Stimulated activated CD4-positive, alpha-beta T cell treated with anti-CD3 and anti-CD28 coated beads, Interleukin-15, amount 100 ng/mL, for 48 hours (primary cell): ENCODE measurements around the gene OR5C1.
"Not testable (repeated sequence)": the region's sequence is repeated elsewhere in the genome, so short reads cannot be mapped to it uniquely, and the experiment has no call there.

ENCODE experiments used
- DNase-seq, 2 donors: peaks; one replicate each; pipeline ENCODE4 v3.0.0-alpha.2; 2020; ENCODE audit warnings: low read depth in 2 of 2

Gene OR5C1

DNA sequence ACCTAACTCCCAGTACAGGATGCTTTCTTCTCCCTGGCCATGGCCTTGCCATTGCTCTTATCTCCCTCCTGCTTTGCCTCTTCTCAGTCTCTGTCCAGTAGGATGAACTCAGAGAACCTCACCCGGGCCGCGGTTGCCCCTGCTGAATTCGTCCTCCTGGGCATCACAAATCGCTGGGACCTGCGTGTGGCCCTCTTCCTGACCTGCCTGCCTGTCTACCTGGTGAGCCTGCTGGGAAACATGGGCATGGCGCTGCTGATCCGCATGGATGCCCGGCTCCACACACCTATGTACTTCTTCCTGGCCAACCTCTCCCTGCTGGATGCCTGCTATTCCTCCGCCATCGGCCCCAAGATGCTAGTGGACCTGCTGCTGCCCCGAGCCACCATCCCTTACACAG lies at the start of gene OR5C1:
TSS of gene OR5C1 (plus strand) at position 103 of the 400 bp plus-strand sequence. CDS start at position 103, 0 bp downstream.
- no peak for DNase-seq

DNA sequence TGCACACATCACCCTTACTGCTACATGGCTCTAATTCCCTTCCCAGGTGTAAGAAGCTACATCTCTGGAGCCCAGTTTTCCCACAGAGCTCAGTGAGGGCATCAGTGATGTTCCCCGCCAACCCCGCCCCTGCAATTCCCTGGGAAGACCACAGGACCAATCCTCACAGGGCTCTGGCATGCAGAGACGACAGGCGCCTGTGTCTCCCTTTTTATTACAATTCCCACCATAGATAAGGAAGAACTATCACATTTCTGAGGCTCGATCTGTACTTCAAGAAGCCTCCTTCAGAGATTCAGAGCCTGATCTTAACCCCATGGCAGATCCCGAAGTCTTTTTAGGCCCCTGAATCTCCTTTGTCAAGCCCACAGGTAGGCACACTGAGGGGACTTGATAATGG lies 46.7 kb upstream of the OR5C1 start, which contains the start of gene OR1L6:
TSS of gene OR1L6 (plus strand) at position 301 of the 400 bp plus-strand sequence. CDS start 7,545 bp downstream, outside the sequence.
- DNase-seq, result no peak

DNA sequence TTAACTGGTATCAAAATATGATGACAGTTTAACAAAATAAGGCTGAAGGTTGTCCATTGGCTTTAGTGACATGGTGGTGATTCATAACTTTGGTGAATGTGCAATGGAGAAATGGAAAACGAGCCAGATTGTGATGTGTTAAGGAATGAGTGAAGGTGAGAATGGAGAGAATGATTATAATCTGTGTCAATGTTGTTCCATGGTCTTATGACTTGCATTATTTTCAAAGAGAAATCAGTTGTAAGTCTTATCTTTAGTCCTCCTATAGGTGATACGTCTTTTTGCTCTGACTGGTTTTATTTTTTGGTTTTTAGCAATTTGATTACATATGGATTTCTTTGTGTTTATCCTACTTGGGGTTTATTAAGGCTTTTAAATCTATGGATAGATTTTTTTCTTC lies 33.9 kb upstream of the OR5C1 start:
- DNase-seq, result no peak

DNA sequence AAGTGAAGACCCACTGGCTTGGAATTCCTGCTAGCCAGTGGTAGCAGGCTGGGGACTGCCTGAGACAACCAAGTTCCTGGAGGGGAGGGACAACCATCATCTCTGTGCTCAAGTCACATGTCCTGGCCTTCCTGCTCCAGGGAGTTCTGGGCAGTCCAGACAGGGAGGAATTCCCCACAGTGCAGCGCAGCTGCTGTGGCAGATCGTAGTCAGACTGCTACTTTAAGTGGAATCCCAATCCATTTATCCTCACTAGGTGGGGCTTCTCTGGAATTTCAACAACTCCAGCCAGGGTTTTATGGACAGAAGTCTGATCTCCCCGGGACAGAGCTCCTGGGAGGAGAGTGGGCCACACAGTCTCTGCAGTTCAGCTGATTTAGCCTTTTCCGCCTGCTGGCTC lies 20.9 kb upstream of the OR5C1 start:
- DNase-seq, result no peak

DNA sequence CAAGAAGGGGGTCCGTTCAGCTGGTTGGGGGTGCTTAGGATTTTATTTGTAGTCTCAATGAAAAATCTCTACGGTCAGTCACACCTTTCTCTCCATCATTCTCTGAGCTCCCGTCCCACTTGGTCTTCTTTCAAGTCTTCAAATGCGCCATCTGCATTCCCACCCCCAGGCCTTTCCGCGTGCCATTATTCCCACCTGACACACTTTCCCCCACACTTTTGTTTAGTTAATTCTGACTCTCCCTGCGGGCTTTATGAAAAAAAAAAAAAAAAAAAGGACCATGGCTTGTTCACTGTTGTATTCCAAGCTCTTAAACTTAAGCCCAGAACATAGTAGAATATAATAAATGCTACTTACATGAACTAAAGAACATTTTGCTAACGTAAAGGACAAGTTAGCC lies 11.7 kb upstream of the OR5C1 start:
- DNase-seq, result no peak

DNA sequence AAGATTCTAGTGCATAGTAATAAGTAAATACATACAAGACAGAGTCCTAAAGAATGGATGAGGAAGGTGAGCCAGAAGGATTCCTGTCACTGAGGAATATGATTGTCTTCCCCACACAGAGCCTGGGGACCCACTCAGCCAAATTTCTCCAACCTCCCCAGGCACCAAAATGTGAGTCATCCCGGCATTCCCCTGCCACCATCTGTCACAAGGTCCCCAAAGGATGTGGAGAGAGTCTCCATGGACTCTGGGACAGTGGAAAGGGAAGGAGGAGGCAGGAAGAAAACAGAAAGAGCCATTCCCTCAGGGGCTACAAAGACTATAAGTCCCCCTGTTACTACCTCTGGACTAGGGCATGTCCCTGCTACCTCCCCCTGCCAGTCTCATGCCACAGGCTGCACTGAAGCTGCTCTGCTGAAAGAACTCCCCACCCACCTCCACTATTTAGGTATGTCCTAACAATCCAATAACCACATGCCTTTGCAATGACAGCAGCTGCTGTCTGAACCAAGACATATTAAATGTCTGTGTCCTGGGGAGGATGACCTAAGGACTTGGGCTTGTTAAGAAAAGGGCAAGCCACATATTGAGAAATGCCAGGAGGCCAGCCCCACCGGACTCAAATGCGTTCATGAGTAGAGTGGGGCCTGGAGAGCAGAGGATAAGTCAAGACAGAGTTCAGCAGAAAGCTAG lies 10.7 kb upstream of the OR5C1 start:
- no peak for DNase-seq

DNA sequence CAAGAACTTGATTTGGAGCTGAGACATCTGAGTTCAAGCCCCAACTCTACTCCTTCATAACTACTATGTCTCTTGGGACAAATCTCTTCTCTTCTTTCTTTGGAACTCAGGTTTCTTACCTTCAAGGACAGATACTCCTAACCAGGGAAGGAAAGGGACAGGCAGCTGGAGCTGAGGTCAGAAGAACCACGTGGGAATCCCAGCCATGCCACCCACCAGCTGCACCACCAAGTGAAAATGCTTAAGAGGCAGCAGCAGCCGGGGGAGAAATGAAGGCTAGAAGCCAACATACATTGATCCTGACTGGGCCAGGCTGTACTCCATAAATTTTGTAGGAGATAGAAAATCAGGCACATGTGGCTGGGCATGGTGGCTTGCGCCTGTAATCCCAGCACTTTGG lies 9.6 kb upstream of the OR5C1 start:
- no peak for DNase-seq

DNA sequence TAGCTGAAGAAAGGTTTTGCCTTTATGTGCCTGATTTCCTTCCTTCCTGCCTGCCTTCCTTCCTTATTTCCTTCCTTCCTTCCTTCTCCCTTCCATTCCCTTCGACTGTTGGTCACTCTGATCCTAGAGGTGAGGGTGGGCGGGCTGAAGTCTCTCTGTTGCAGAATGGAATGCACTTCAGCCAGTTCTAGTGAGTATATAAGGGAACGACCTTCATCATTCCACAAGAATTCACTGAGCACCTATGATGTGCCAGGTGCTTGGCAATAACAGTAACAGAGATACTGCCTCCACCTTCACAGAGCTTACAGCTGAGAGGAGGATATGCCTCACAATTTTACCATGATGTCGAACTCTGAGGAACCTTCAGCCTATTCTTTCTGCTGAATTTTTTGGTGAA lies 8.7 kb upstream of the OR5C1 start:
- no peak for DNase-seq

DNA sequence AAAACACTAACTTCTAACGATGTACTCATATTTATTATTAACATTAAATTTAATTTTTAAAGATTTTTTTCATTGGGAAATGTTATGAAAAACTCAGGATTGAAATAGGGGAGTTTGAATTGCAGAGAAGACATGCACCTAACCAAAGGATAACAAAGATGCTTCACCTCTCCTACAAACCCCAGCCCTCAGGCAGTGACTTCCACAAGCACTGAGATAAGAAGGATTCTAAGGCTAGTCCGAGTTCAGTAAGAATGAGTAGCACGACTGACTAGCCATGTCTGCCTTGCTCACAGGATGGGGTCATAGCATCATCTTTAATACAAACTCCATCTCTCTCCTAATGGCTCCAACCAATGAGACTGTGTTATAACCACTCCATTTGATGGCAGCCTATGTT lies 7.1 kb upstream of the OR5C1 start:
- no peak for DNase-seq

DNA sequence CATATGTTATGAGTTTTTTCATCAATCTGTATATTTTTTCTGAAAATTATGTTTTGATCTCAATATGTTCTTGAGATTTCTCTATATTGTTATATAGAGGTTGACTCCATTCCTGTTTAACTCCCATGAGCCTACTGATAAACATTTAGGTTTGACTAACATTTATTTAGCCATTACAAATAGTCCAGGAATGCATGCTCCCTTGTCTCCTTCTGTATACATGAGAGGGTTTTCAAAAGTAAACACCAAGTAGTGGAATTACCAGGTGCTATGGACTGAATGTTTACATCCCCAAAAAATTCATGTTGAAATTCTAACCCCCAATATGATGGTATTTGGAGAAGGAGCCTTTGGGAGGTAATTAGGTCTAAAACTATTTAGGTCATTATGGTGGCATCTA lies 3.5 kb upstream of the OR5C1 start:
- no peak for DNase-seq

DNA sequence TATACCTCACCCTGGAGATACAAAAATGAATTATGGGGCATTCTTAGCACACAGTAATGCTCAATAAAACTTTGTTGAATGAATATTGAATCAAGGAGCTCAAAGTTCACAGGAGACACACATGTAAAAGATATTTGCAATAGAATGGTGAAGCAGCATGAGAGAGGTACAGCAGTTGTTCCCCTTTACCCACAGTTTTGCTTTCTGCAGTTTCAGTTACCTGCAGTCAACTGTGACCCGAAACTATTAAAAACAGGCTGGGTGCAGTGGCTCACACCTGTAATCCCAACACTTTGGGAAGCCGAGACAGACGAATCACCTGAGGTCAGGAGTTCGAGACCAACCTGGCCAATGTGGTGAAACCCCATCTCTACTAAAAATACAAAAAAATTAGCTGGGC lies 2.4 kb upstream of the OR5C1 start:
- no peak for DNase-seq

DNA sequence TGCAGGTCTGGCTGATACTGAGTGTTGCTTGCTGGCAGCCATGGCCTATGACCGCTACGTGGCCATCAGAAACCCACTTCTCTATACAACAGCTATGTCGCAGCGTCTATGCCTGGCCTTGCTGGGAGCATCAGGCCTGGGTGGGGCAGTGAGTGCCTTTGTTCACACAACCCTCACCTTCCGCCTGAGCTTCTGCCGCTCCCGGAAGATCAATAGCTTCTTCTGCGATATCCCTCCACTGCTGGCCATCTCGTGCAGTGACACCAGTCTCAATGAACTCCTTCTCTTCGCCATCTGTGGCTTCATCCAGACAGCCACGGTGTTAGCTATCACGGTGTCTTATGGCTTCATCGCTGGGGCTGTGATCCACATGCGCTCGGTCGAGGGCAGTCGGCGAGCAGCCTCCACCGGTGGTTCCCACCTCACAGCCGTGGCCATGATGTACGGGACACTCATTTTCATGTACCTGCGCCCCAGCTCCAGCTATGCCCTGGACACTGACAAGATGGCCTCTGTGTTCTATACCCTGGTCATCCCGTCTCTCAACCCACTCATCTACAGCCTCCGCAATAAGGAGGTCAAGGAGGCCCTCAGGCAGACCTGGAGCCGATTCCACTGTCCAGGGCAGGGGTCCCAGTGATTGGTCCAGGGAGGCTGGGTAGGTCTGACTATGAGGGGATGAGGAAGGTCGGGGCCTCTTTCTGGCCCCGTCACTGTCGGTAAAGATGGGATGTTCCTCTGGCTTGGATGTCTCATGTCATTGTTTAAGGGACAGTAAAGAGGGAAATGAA lies 718 bp downstream of the OR5C1 start:
- no peak for DNase-seq

DNA sequence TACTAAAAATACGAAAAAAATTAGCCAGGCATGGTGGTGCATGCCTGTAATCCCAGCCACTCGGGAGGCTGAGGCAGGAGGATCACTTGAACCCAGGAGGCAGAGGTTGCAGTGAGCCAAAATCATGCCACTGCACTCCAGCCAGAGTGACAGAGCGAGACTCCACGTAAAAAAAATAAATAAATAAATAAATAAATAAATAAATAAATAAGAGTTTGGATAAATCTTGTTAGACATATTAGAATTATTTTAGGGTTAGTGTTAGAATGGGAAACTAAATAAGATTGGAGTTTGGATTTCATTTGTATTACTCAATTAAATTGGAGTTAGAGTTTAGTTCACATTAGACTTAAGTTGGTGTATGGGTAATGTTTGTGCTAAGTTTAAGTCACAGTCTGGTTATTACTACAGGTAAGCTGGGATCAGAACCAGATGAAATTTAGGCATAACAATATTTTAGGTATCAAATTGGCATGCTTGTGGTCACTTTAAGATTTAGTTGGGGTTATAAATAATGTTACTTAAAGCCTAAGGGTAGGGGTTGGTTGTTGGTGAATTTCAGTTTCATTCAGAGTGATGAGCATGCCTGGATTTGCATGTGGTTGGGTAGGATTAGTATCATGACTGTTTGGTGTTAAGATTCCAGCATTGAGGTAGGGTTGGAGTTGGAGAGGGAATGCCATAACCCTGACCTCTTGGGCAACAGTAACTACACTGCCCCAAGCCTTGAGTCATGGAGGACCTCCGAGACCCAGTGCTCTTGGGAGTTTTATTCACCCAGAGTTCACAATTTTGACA lies 3.3 kb downstream of the OR5C1 start:
- no peak for DNase-seq

DNA sequence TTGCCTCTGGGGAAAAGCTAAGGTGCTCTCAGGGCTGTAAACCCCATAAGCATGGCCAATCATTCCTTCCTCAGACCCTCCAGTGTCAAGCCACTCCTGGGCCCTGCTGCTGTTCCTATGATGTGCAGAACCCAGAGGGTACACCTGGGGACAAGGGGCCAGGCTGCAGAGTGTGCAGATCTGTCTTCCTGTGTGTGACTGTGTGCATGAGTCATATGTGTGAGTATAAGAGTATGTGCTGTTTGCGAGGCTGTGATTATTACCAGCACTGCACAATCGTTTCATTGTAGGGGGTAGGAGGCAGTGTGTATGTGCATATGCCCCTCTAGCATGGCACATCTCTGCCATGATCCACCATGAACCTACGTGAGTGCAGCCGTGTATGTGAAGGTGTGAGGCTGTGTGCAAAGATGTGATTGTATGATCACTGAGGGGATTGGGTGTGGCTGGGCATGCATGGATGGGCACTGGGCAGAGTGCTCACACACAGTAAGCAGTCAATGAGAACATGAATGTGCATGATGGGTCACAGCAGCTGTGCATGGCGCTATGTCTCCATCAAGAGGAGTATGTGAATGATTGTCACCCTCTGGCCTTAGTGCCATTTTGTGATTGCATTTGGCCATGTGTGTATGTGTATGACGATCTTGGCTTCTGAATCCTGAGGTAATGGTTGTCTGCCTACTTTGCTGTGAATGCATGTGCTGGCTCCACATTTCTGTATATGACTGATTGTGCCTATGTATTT lies 8.8 kb downstream of the OR5C1 start:
- DNase-seq, result no peak

DNA sequence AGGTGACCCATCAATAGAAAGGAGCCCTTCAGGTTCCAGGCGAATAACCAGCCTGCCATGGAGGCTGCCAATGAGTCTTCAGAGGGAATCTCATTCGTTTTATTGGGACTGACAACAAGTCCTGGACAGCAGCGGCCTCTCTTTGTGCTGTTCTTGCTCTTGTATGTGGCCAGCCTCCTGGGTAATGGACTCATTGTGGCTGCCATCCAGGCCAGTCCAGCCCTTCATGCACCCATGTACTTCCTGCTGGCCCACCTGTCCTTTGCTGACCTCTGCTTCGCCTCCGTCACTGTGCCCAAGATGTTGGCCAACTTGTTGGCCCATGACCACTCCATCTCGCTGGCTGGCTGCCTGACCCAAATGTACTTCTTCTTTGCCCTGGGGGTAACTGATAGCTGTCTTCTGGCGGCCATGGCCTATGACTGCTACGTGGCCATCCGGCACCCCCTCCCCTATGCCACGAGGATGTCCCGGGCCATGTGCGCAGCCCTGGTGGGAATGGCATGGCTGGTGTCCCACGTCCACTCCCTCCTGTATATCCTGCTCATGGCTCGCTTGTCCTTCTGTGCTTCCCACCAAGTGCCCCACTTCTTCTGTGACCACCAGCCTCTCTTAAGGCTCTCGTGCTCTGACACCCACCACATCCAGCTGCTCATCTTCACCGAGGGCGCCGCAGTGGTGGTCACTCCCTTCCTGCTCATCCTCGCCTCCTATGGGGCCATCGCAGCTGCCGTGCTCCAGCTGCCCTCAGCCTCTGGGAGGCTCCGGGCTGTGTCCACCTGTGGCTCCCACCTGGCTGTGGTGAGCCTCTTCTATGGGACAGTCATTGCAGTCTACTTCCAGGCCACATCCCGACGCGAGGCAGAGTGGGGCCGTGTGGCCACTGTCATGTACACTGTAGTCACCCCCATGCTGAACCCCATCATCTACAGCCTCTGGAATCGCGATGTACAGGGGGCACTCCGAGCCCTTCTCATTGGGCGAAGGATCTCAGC lies 11.6 kb downstream of the OR5C1 start, which contains the start of gene OR1K1:
TSS of gene OR1K1 (plus strand) at position 58 of the 995 bp plus-strand sequence. CDS start at position 58, 0 bp downstream.
- no peak for DNase-seq

DNA sequence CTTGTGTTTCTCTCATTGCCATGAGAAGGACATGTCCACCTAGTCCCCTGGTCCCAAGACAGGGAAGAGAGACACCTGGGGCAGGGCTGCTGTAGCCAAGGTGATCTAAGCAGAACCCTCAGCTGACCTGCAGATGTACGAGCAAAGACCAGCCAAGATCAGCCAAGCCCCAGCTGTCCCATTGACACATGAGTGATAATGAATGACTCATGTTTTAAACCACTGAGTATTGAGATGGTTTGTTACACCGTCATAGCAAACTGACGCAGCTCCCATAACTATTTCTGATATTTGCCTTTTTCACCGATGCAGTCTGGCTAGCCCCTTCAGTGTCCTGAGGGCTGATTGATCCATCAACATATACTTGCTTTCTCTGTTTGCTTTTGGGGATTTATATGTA lies 17.9 kb downstream of the OR5C1 start:
- DNase-seq, result no peak

DNA sequence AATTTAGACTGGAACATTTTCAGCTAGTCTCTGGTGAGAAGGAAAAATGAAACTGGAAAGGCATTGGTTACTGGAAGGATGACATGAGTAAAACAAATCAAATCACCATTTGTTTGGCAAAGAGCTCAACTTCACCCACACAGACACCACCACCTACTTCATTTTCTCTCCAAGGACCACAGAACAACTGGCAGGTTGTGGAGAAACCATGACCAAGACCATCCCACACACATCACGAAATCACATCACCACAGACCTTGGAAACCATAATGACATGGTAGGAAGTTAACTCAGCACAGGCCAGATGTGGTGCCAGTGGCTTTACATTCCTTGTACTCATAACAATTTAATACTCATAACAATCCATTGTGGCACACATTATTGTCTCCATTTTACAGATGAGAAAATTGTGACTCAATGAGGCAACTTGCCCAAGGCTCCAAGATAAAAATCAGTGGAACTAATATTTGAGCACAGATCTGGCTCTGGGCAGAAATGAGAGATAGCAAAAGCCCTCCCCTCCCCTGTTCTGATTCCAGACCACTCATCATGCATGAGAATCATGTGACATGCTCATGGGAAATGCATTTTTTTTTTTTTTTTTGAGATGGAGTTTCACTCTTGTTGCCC lies 18.7 kb downstream of the OR5C1 start:
- DNase-seq, result peak; percentile 58 to 64

DNA sequence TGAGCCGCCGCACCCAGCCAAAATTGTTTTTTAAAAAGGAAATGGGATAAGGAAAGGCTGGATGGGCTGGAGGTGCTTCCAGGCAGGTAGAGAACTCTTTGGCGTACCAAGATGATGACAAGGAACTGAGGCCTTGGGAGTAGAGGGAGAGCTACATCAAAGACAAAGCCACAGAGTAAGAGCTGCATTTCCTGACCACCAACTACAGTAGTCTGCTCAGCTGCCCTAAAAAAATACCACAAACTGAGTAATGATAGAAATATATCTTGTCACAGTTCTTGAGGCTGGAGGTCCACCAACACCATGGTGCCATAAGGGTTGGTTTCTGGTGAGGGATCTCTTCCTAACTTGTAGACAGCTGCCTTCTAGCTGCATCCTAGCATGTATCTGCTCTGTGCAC lies 19.4 kb downstream of the OR5C1 start:
- DNase-seq, result no peak

DNA sequence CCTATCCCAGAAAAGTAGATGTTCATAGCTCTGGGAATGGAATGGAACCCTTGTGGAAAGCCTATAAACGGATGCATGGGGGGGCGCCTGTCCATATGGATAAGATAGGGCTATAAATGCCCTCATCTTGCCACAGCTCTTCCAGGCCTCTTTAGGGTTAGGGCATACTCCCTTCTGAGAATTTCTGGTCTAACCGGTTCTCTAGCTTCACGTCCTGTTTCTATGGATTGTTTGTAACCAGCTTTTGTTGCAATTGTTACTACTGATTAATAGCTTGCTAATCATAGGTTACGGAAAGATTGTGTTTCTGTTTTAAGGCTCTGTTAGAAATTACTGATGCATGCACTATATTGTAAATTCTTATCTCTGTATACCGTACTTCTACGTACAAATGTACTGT lies 20.5 kb downstream of the OR5C1 start:
- not testable (repeated sequence) for DNase-seq
